Lung microvascular endothelial cell (primary cell): Measurements from ENCODE around the gene SH3BP1. TPM values are rescaled to one million over a fixed set of nuclear protein-coding genes. Genes with fewer than 3 reads are reported as not detected.

Experiments used
- DNase-seq, 2 donors: peaks; one replicate each; pipeline versions ENCODE4 v3.0.0 to v3.0.0-alpha.2; 2010; ENCODE audit warnings: low read depth in 2 of 2
- total RNA-seq: library from RNA; depleted of rRNA; stranded (reverse); fragments of >200 nt; gene quantifications from 2 replicates; pipeline ENCODE4 v1.2.1, GENCODE V29; 2014

SH3BP1 gene
- total RNA-seq, 1 donor from 2014 or later: 0.40 TPM

- DNase-seq: no peak
Measured at GRCh38 chr22:37616201-37617083, 23.0 kb upstream of the SH3BP1 start.

- no peak for DNase-seq
Measured at GRCh38 chr22:37617431-37617830, 22.0 kb upstream of the SH3BP1 start.

DNA sequence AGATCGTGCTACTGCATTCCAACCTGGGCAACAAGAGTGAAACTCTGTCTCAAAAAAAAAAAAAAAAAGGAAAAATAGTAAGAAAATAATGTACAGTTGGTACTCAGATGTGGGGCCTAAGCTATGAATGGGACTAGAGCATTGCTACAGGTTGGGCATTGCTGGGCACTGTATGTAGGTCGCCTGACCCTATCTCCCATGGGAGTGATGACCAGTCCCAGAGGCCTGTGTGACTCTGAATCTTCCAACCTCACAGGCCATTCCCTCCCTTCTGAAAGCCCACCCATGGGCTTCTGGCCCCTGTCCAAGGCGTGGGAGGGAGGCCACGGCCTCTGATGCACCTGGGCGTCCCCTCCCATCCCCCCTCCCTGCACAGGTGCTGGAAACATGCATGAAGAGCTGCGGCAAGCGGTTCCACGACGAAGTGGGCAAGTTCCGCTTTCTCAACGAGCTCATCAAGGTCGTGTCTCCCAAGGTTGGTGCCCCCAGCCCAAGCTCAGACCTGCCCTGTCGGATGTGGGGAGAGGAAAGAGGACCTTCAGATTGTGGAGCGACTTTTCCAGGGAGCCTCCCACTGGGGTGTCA, 21.3 kb upstream of the SH3BP1 start:
- DNase-seq: no peak

DNA sequence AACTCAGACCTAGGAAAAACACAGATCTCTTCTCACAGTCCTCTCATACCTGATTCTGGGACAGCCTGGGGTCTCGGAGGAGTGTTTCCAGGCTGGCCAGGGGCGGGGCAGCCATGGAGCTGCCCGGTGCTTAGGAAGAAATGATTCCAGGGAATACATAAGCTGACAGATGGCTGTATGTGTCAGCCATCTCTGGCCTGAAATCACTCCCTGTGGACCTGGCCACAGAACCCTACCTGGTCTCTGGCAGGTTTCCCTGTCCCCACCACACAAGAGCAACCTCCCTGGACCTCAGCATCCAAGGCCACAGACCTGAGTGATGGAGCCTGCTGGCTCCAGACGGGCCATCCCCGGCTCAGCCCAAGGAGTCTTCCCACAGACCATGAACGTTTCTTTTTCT, 20.8 kb upstream of the SH3BP1 start:
- no peak for DNase-seq

DNA sequence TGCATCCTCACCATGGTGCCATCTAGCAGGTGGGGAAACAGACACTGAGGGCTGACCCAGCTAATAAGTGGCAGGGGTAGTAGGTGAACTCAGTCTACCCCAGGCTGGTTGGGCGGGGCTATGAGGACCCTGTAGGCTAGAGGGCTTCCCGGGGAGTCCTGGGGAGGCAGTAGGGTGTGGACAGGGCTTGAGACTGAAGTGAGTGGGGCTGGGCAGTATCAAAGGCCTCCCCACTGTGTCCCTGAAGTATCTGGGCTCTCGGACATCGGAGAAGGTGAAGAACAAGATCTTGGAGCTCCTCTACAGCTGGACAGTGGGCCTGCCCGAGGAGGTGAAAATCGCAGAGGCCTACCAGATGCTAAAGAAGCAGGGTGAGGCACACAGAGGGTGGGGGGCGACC, 19.5 kb upstream of the SH3BP1 start:
- DNase-seq: no peak

DNA sequence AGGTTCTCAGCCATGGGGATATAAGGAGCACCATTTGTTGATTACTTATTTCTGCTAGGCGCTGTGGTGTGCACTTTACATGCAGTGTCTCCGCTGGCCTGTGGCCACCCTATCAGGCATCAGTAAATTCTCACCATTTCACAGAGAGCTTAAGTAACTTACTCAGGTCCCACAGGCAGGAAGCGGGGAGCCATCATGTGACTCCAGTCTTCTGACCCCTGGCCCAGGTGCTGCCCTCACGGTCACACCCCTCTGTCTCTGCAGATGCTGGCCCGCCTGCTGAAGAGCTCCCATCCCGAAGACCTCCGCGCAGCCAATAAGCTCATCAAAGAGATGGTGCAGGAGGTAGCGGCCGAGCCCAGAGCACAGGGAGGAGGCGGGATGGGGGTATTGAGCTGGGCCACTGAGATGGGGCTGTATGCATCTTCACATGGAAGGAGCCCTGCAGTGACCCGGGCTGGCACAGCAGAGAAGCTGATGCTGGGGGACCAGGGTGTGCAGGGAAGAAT, 18.1 kb upstream of the SH3BP1 start:
- no peak for DNase-seq

GRCh38 chr22:37623075-37624016, 16.1 kb upstream of the SH3BP1 start:
- DNase-seq: peak; percentile 51 to 69

DNA sequence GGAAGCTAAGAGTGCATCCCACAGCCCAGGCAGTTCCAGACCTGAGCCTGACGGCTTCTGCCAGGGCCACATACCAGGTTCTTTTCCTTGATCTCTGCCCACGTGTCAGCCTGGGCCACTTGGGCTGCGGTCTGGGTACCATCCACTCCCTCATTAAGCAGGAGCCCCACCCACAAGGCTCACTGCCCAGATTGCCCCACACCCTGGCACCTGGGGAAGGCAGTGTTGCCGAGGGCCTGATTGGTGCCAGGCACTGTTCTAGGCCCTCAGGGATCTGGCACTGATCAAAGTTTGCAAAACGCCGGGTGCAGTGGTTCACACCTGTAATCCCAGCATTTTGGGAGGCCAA, 15.5 kb upstream of the SH3BP1 start:
- DNase-seq: no peak

DNA sequence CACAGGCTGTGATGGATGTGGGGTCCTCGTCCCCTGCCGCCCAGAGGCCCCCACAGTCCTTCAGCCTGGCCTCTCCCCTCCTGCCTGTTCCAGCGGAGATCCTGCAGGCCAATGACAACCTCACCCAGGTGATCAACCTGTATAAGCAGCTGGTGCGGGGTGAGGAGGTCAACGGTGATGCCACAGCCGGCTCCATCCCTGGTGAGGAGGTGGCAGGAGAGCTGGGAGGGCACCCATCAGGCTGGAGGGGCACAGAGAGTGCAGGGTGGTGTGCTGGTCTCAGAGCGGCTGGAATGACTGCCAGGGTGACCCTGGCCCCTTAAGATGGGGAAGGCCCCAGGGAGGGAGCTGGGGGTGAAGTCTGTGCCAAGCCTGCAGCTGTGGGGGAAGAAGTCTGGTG, 14.6 kb upstream of the SH3BP1 start:
- DNase-seq: no peak

GRCh38 chr22:37625737-37626136, 13.7 kb upstream of the SH3BP1 start:
- no peak for DNase-seq

DNA sequence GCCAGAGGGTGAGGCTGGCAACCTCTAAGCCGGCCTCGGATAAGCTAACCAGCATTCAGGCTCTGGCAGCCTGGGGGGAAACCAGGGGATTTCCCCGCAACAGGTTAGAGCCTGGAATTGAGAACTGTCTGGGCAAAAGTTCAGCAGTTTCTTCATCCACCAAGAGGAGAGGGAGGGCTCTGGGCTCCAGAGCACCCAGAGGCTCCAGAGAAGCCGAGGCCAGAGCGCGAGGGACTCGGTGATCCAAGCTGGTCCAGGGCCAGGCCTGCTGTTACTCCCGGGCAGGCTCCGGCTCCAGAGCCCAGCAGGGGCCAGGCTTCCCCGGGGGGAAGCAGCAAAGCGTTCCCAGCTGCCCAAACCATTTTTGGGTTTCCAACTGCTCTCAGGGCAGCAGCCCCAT, 13.3 kb upstream of the SH3BP1 start:
- DNase-seq: no peak

DNA sequence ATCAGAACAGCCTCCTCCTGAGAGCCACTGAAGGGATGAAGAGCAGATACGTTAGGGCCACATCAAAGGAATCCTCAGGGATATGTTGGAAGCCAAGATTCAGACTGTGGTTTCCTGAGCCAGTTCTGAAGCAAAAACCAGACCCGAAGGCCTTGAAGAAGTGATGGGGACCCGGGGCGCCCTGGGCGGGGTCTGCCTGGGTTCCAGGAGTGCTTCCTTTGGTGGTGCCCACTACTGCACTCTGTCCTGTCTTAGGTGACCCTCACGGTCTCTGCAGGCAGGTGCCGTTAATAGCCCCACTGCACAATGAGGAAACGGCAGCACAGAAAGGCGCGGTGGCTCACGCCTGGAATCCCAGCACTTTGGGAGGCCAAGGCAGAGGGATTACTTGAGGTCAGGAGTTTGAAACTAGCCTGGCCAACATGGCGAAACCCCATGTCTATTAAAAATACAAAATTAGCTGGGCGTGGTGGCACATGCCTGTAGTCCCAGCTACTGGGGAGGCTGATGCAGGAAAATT, 12.9 kb upstream of the SH3BP1 start:
- DNase-seq: no peak

DNA sequence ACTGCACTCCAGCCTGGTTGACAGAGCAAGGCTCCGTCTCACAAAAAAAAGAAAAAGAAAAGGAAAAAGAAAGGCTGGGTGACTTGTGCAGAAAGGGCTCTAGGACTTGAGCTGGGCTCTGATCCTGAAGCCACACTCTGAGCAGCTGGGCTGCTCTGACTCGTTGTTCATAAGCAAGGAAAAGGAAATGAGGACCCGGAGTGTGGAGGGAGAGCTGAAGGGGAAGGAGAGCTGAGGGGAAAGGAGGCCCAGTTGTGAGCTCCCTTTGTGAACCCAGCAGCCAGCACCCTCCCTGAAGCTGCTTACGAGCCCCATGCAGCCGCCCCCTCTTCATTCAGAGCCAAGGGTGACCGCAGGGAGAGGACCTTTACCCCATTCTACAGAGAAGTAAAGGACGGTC, 12.3 kb upstream of the SH3BP1 start:
- DNase-seq: no peak

DNA sequence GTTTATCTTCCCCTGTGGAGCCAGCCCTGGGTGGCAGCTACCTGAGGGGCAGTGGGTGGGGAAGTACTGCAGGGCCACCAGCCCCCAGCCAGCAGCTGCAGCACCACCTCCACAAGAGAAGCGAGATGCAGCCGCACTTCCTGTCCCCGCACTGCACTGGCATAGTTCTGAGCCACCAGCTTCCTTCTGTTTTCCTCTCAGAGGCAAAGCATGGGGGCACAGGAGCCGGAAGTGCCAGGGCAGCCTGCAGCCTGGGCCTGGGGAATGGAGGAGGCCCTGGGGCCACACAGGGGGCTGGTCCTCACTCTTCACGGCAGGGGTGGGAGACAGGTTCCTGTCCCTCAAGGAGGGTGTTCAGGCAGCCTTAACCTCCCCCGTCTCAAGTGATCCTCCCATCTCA, 11.9 kb upstream of the SH3BP1 start:
- no peak for DNase-seq

GRCh38 chr22:37628830-37629229, 10.6 kb upstream of the SH3BP1 start:
- no peak for DNase-seq

GRCh38 chr22:37629928-37630327, 9.5 kb upstream of the SH3BP1 start:
- no peak for DNase-seq

GRCh38 chr22:37630839-37631435, 8.5 kb upstream of the SH3BP1 start:
- DNase-seq: no peak

DNA sequence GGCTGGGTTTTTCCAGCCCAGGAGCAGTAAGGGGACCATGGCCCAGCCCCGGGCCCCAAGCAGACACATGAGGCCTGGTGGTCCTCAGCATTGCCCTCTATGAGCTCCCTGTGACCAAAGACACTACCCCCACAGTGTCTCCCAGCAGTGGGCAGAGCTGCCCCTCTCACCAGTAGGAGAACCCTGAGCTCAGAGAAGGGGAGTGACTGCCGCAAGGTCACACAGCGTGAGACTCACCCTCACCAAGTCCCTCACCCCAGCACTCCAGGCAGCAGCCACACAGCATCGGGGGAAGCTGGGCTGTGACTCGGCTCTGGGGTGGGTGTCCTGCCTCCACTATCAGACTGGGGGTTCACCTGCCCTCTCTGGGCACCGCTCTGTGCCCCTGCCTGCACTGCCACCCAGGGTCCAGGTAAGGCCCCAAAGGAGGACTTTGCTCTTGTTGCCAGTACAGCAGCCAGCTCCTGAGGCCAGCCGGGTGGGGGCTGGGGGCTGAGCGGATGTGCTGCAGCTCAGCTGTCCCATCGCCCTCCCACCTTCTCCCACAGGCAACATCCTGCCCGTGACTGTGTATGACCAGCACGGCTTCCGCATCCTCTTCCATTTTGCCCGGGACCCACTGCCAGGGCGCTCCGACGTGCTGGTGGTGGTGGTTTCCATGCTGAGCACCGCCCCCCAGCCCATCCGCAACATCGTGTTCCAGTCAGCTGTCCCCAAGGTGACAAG, 7.9 kb upstream of the SH3BP1 start:
- DNase-seq: peak in 1 of 2 donors; percentile 95

- DNase-seq: no peak
Measured at GRCh38 chr22:37632174-37633088, 7.0 kb upstream of the SH3BP1 start.
